ENCODE results near the gene MYL12A. TPM values are rescaled to one million over a fixed set of nuclear protein-coding genes. Genes with fewer than 3 reads are reported as not detected.
"Not testable (repeated sequence)": the region's sequence is repeated elsewhere in the genome, so short reads cannot be mapped to it uniquely, and the experiment has no call there.

Gene MYL12A
- 100 to 1,000 TPM; 316 to 321 TPM for total RNA-seq

- Mint-ChIP-seq H3K4me3 (peak within 1 kb of the TSS; percentile 83), H3K9me3 (no peaks in the 10 kb centered on the region), H3K4me1 (peaks cover 40% of the 10 kb centered on the region), H3K36me3 (peaks cover 26% of the 10 kb centered on the region), H3K27me3 (no peaks in the 10 kb centered on the region), H3K27ac (peak within 1 kb of the TSS; percentile 92)
- peak; percentile 98 for DNase-seq
These were observed at the start of gene MYL12A for GRCh38 chr18:3247240-3248061. Gene MYL12A (plus strand): TSS chr18:3247801. CDS start chr18:3253248, 5,447 bp downstream.

GRCh38 chr18:3198260-3198860, 49.2 kb upstream of the MYL12A start:
- H3K36me3 Mint-ChIP-seq, H3K9me3 Mint-ChIP-seq, H3K4me1 Mint-ChIP-seq: not testable (repeated sequence)

GRCh38 chr18:3199942-3200645, 47.5 kb upstream of the MYL12A start:
- H3K27me3 Mint-ChIP-seq: no peaks in the 10 kb centered on the region
- no peaks in the 10 kb centered on the region for H3K4me1 Mint-ChIP-seq
- H3K36me3 Mint-ChIP-seq: peaks cover 11% of the 10 kb centered on the region
- no peak for DNase-seq
- H3K9me3 Mint-ChIP-seq: peaks cover 18% of the 10 kb centered on the region
- no peak overlapping the region for H3K27ac Mint-ChIP-seq
- H3K4me3 Mint-ChIP-seq: no peak overlapping the region

More at GRCh38 chr18:3198260-3198860, 49.2 kb upstream of the MYL12A start:
- H3K27me3 Mint-ChIP-seq, H3K4me3 Mint-ChIP-seq, H3K27ac Mint-ChIP-seq, DNase-seq: not testable (repeated sequence)

- peaks cover 23% of the 10 kb centered on the region for H3K9me3 Mint-ChIP-seq
- no peak overlapping the region for H3K4me3 Mint-ChIP-seq
- no peaks in the 10 kb centered on the region for H3K27me3 Mint-ChIP-seq
- peaks cover 18% of the 10 kb centered on the region for H3K36me3 Mint-ChIP-seq
- no peak overlapping the region for H3K27ac Mint-ChIP-seq
- H3K4me1 Mint-ChIP-seq: peaks cover 4% of the 10 kb centered on the region
- DNase-seq: no peak
These were observed 42.4 kb upstream of the MYL12A start for GRCh38 chr18:3205239-3205638.

GRCh38 chr18:3207565-3207964, 40.0 kb upstream of the MYL12A start:
- H3K9me3 Mint-ChIP-seq: peaks cover 23% of the 10 kb centered on the region
- peaks cover 16% of the 10 kb centered on the region for H3K36me3 Mint-ChIP-seq

GRCh38 chr18:3209859-3210569, 37.6 kb upstream of the MYL12A start:
- no peak for DNase-seq
- peaks cover 8% of the 10 kb centered on the region for H3K36me3 Mint-ChIP-seq
- no peak overlapping the region for H3K27ac Mint-ChIP-seq
- H3K27me3 Mint-ChIP-seq: no peaks in the 10 kb centered on the region
- H3K4me3 Mint-ChIP-seq: no peak overlapping the region
- peaks cover 9% of the 10 kb centered on the region for H3K4me1 Mint-ChIP-seq
- H3K9me3 Mint-ChIP-seq: peaks cover 6% of the 10 kb centered on the region

More at GRCh38 chr18:3207565-3207964, 40.0 kb upstream of the MYL12A start:
- no peaks in the 10 kb centered on the region for H3K27me3 Mint-ChIP-seq
- H3K4me1 Mint-ChIP-seq: peaks cover 6% of the 10 kb centered on the region
- H3K4me3 Mint-ChIP-seq: no peak overlapping the region
- no peak overlapping the region for H3K27ac Mint-ChIP-seq
- DNase-seq: no peak

- Mint-ChIP-seq H3K36me3 (peaks cover 3% of the 10 kb centered on the region), H3K27ac (peak overlapping the region; percentile 34), H3K9me3 (no peaks in the 10 kb centered on the region), H3K27me3 (no peaks in the 10 kb centered on the region), H3K4me3 (no peak overlapping the region), H3K4me1 (peaks cover 9% of the 10 kb centered on the region)
- no peak for DNase-seq
These were observed 36.2 kb upstream of the MYL12A start for GRCh38 chr18:3211236-3211992.

GRCh38 chr18:3212657-3213056, 34.9 kb upstream of the MYL12A start:
- H3K27ac Mint-ChIP-seq: no peak overlapping the region
- DNase-seq: no peak
- no peaks in the 10 kb centered on the region for H3K36me3 Mint-ChIP-seq
- H3K9me3 Mint-ChIP-seq: no peaks in the 10 kb centered on the region
- no peak overlapping the region for H3K4me3 Mint-ChIP-seq
- peaks cover 9% of the 10 kb centered on the region for H3K4me1 Mint-ChIP-seq
- no peaks in the 10 kb centered on the region for H3K27me3 Mint-ChIP-seq

GRCh38 chr18:3213300-3214059, 34.1 kb upstream of the MYL12A start:
- Mint-ChIP-seq H3K9me3 (no peaks in the 10 kb centered on the region), H3K4me3 (no peak overlapping the region), H3K4me1 (peaks cover 9% of the 10 kb centered on the region), H3K27ac (no peak overlapping the region), H3K27me3 (no peaks in the 10 kb centered on the region), H3K36me3 (no peaks in the 10 kb centered on the region)
- DNase-seq: no peak

GRCh38 chr18:3214855-3215637, 32.6 kb upstream of the MYL12A start:
- no peak for DNase-seq
- Mint-ChIP-seq H3K9me3 (no peaks in the 10 kb centered on the region), H3K4me3 (no peak overlapping the region), H3K4me1 (peaks cover 7% of the 10 kb centered on the region), H3K27me3 (no peaks in the 10 kb centered on the region), H3K36me3 (no peaks in the 10 kb centered on the region), H3K27ac (no peak overlapping the region)

- Mint-ChIP-seq H3K4me1 (peaks cover 3% of the 10 kb centered on the region), H3K4me3 (no peak overlapping the region), H3K27ac (no peak overlapping the region), H3K27me3 (no peaks in the 10 kb centered on the region), H3K36me3 (no peaks in the 10 kb centered on the region), H3K9me3 (no peaks in the 10 kb centered on the region)
- no peak for DNase-seq
These were observed 30.6 kb upstream of the MYL12A start for GRCh38 chr18:3216987-3217386.

- H3K4me3 Mint-ChIP-seq: no peak overlapping the region
- no peak for DNase-seq
- H3K27me3 Mint-ChIP-seq: no peaks in the 10 kb centered on the region
- no peak overlapping the region for H3K27ac Mint-ChIP-seq
- H3K36me3 Mint-ChIP-seq: no peaks in the 10 kb centered on the region
- peaks cover 2% of the 10 kb centered on the region for H3K4me1 Mint-ChIP-seq
- H3K9me3 Mint-ChIP-seq: no peaks in the 10 kb centered on the region
These were observed 29.5 kb upstream of the MYL12A start for GRCh38 chr18:3217948-3218647.

GRCh38 chr18:3218819-3219218, 28.8 kb upstream of the MYL12A start:
- no peak for DNase-seq
- Mint-ChIP-seq H3K4me3 (no peak overlapping the region), H3K9me3 (no peaks in the 10 kb centered on the region), H3K27me3 (no peaks in the 10 kb centered on the region), H3K27ac (no peak overlapping the region), H3K4me1 (peaks cover 4% of the 10 kb centered on the region), H3K36me3 (no peaks in the 10 kb centered on the region)

Measured in activated naive CD8-positive, alpha-beta T cell treated with anti-CD3 and anti-CD28 coated beads for 36 hours (primary cell).